SK-N-MC (cell line): ENCODE results near the gene CCNG2.
"Not testable (repeated sequence)": the region's sequence is repeated elsewhere in the genome, so short reads cannot be mapped to it uniquely, and the experiment has no call there.

Source experiments
- DNase-seq: peaks from one replicate; pipeline ENCODE4 v3.0.0-alpha.2; 2011; ENCODE audit warnings: low read depth, low spot score
- H3K27ac ChIP-seq: fragments of 200-600 bp; sonication (generic); 2 replicates; pipeline ENCODE4 v1.5.1; 2016; ENCODE audit warnings: mixed run types
- H3K36me3 ChIP-seq: fragments of 200-600 bp; sonication (generic); 2 replicates; pipeline ENCODE4 v1.6.1; 2017; ENCODE audit warnings: antibody characterized with exemption, low read length, mixed read lengths; ENCODE audit not compliant: insufficient read depth
- H3K4me3 ChIP-seq: fragments of 200-600 bp; sonication (generic); 2 replicates; pipeline ENCODE4 v1.5.1; 2016
- H3K9ac ChIP-seq: fragments of 200-600 bp; sonication (generic); 2 replicates; pipeline ENCODE4 v1.8.0; 2017; ENCODE audit warnings: mixed run types, mixed read lengths; ENCODE audit not compliant: insufficient read length
- H3K9me3 ChIP-seq: fragments of 200-600 bp; sonication (generic); 2 replicates; pipeline ENCODE4 v1.6.1; 2017; ENCODE audit warnings: low read depth, mild to moderate bottlenecking, antibody characterized with exemption, low read length, moderate library complexity, mixed read lengths
- EZH2 ChIP-seq: fragments of 200-600 bp; sonication (generic); IDR thresholded peaks from one replicate; pipeline ENCODE4 v1.6.1; 2017; ENCODE audit warnings: antibody characterized with exemption
- FOXP2 ChIP-seq: optimal IDR thresholded peaks from 2 replicates; pipeline ENCODE3; 2011; ENCODE audit warnings: mild to moderate bottlenecking, moderate library complexity; ENCODE audit not compliant: insufficient read depth; ENCODE audit errors: extremely low read length, control extremely low read depth
- POLR2AphosphoS5 ChIP-seq: IDR thresholded peaks from 2 replicates; pipeline ENCODE4 v1.6.1; 2012; ENCODE audit warnings: mild to moderate bottlenecking, low read depth, low read length, borderline replicate concordance

Gene CCNG2

GRCh38 chr4:77124576-77124975 lies 32.4 kb upstream of the CCNG2 start:
- H3K27ac ChIP-seq = no peak overlapping the region
- H3K4me3 ChIP-seq = no peak overlapping the region
- no peaks in the 10 kb centered on the region for H3K9me3 ChIP-seq
- no peak for DNase-seq
- H3K36me3 ChIP-seq = no peaks in the 10 kb centered on the region
- TF ChIP-seq POLR2AphosphoS5 = no peak
- no peak for TF ChIP-seq EZH2
- TF ChIP-seq FOXP2 = no peak
- no peak overlapping the region for H3K9ac ChIP-seq

- TF ChIP-seq EZH2 = no peak
- no peak for TF ChIP-seq FOXP2
- no peak for TF ChIP-seq POLR2AphosphoS5
- no peak overlapping the region for H3K4me3 ChIP-seq
- H3K9me3 ChIP-seq = no peaks in the 10 kb centered on the region
- H3K27ac ChIP-seq = no peak overlapping the region
- no peak overlapping the region for H3K9ac ChIP-seq
- DNase-seq = no peak
- no peaks in the 10 kb centered on the region for H3K36me3 ChIP-seq
Observed at GRCh38 chr4:77125961-77126360, 31.0 kb upstream of the CCNG2 start.

- no peak overlapping the region for H3K27ac ChIP-seq
Observed at GRCh38 chr4:77126809-77127208, 30.2 kb upstream of the CCNG2 start.

GRCh38 chr4:77127215-77127614 lies 29.8 kb upstream of the CCNG2 start:
- no peak for TF ChIP-seq POLR2AphosphoS5
- no peak for TF ChIP-seq FOXP2
- no peak for TF ChIP-seq EZH2
- H3K9me3 ChIP-seq = no peaks in the 10 kb centered on the region
- no peak overlapping the region for H3K4me3 ChIP-seq
- H3K9ac ChIP-seq = no peak overlapping the region
- no peak overlapping the region for H3K27ac ChIP-seq
- no peaks in the 10 kb centered on the region for H3K36me3 ChIP-seq
- DNase-seq = no peak

More at GRCh38 chr4:77126809-77127208, 30.2 kb upstream of the CCNG2 start:
- TF ChIP-seq FOXP2 (no peak), EZH2 (no peak), POLR2AphosphoS5 (no peak)
- no peaks in the 10 kb centered on the region for H3K36me3 ChIP-seq
- no peak overlapping the region for H3K9ac ChIP-seq
- H3K4me3 ChIP-seq = no peak overlapping the region
- H3K9me3 ChIP-seq = no peaks in the 10 kb centered on the region
- DNase-seq = no peak

- no peaks in the 10 kb centered on the region for H3K9me3 ChIP-seq
- TF ChIP-seq FOXP2 = no peak
- TF ChIP-seq POLR2AphosphoS5 = no peak
- TF ChIP-seq EZH2 = no peak
- H3K4me3 ChIP-seq = no peak overlapping the region
- H3K36me3 ChIP-seq = no peaks in the 10 kb centered on the region
- H3K9ac ChIP-seq = no peak overlapping the region
- DNase-seq = no peak
- H3K27ac ChIP-seq = no peak overlapping the region
Observed at GRCh38 chr4:77127837-77128621, 29.0 kb upstream of the CCNG2 start.

GRCh38 chr4:77132652-77133312 lies 24.2 kb upstream of the CCNG2 start:
- TF ChIP-seq EZH2 (no peak), POLR2AphosphoS5 (no peak), FOXP2 (no peak)
- DNase-seq = no peak
- Histone ChIP-seq H3K4me3 (no peak overlapping the region), H3K9me3 (no peaks in the 10 kb centered on the region), H3K36me3 (no peaks in the 10 kb centered on the region), H3K27ac (no peak overlapping the region), H3K9ac (no peak overlapping the region)

GRCh38 chr4:77137448-77137847 lies 19.6 kb upstream of the CCNG2 start:
- H3K36me3 ChIP-seq, DNase-seq, H3K9ac ChIP-seq, H3K27ac ChIP-seq, H3K9me3 ChIP-seq, H3K4me3 ChIP-seq: not testable (repeated sequence)

- Histone ChIP-seq H3K4me3 (no peak overlapping the region), H3K9me3 (no peaks in the 10 kb centered on the region), H3K9ac (no peak overlapping the region), H3K27ac (no peak overlapping the region), H3K36me3 (no peaks in the 10 kb centered on the region)
- no peak for TF ChIP-seq EZH2
- TF ChIP-seq POLR2AphosphoS5 = no peak
- TF ChIP-seq FOXP2 = no peak
- DNase-seq = no peak
Observed at GRCh38 chr4:77141964-77142645, 14.9 kb upstream of the CCNG2 start.

- Histone ChIP-seq H3K36me3 (no peaks in the 10 kb centered on the region), H3K4me3 (no peak overlapping the region), H3K9me3 (no peaks in the 10 kb centered on the region), H3K9ac (no peak overlapping the region), H3K27ac (no peak overlapping the region)
- TF ChIP-seq EZH2 = no peak
- TF ChIP-seq FOXP2 = no peak
- no peak for TF ChIP-seq POLR2AphosphoS5
- DNase-seq = no peak
Observed at GRCh38 chr4:77142646-77143028, 14.4 kb upstream of the CCNG2 start.
